ENCODE measurements around the gene PLXNA4. TPM values are rescaled to one million over a fixed set of nuclear protein-coding genes. Genes with fewer than 3 reads are reported as not detected.

PLXNA4 gene
- total RNA-seq, 4 donors from 2014 or later: 0.49 to 7.1 (median 2.0) TPM

GRCh38 chr7:132298790-132299189, 277.5 kb downstream of the PLXNA4 start:
- no peak for DNase-seq
- H3K9me3 ChIP-seq: no peaks in the 10 kb centered on the region
- H3K4me3 ChIP-seq: no peak overlapping the region
- intact Hi-C loops (cut with DNase I): no loop called here
- H3K36me3 ChIP-seq: no peaks in the 10 kb centered on the region
- no peaks in the 10 kb centered on the region for H3K27me3 ChIP-seq
- no peak overlapping the region for H3K27ac ChIP-seq
- TF ChIP-seq POLR2A (IDR thresholded peaks at IDR 0.05): no peak
- TF ChIP-seq CTCF (IDR thresholded peaks at IDR 0.05): no peak
- 48 to 52% methylated on average over 4 of the region's 4 CpGs for WGBS, 2 donors
- H3K4me1 ChIP-seq: peaks cover 0 to 4% (median 0%) of the 10 kb centered on the region in 3 donors

GRCh38 chr7:132296820-132297219, 279.4 kb downstream of the PLXNA4 start:
- no peak for TF ChIP-seq POLR2A (IDR thresholded peaks at IDR 0.05)
- TF ChIP-seq CTCF (IDR thresholded peaks at IDR 0.05): no peak
- WGBS, 2 donors: 80 to 100% methylated on average over 3 to 7 of the region's 8 CpGs
- H3K27ac ChIP-seq: no peak overlapping the region
- no peaks in the 10 kb centered on the region for H3K36me3 ChIP-seq
- H3K4me1 ChIP-seq: peaks cover 0 to 4% (median 0%) of the 10 kb centered on the region in 3 donors
- no peak for DNase-seq
- no peak overlapping the region for H3K4me3 ChIP-seq
- H3K27me3 ChIP-seq: no peaks in the 10 kb centered on the region
- intact Hi-C loops (cut with DNase I): no loop called here
- H3K9me3 ChIP-seq: no peaks in the 10 kb centered on the region

GRCh38 chr7:132295175-132295574, 281.1 kb downstream of the PLXNA4 start:
- H3K36me3 ChIP-seq: no peaks in the 10 kb centered on the region
- intact Hi-C loops (cut with DNase I): no loop called here
- peaks cover 0 to 4% (median 0%) of the 10 kb centered on the region in 3 donors for H3K4me1 ChIP-seq
- no peaks in the 10 kb centered on the region for H3K9me3 ChIP-seq
- H3K27ac ChIP-seq: no peak overlapping the region
- no peak for DNase-seq
- H3K27me3 ChIP-seq: no peaks in the 10 kb centered on the region
- no peak overlapping the region for H3K4me3 ChIP-seq
- 32 to 41% methylated on average over 3 of the region's 3 CpGs for WGBS, 2 donors
- TF ChIP-seq POLR2A (IDR thresholded peaks at IDR 0.05): no peak
- no peak for TF ChIP-seq CTCF (IDR thresholded peaks at IDR 0.05)

GRCh38 chr7:132292803-132293202, 283.5 kb downstream of the PLXNA4 start:
- TF ChIP-seq CTCF (IDR thresholded peaks at IDR 0.05) (no peak), POLR2A (IDR thresholded peaks at IDR 0.05) (no peak)
- Histone ChIP-seq H3K4me1 (no peaks in the 10 kb centered on the region), H3K27me3 (no peaks in the 10 kb centered on the region), H3K36me3 (no peaks in the 10 kb centered on the region), H3K27ac (peak overlapping the region in 1 of 4 donors; percentile 9), H3K9me3 (no peaks in the 10 kb centered on the region), H3K4me3 (no peak overlapping the region)
- no peak for DNase-seq
- intact Hi-C loops (cut with DNase I): no loop called here
- WGBS, 2 donors: 55 to 63% methylated on average over 4 of the region's 4 CpGs

GRCh38 chr7:132291481-132291880, 284.8 kb downstream of the PLXNA4 start:
- Histone ChIP-seq H3K9me3 (no peaks in the 10 kb centered on the region), H3K27ac (no peak overlapping the region), H3K27me3 (no peaks in the 10 kb centered on the region), H3K4me1 (no peaks in the 10 kb centered on the region), H3K4me3 (no peak overlapping the region), H3K36me3 (no peaks in the 10 kb centered on the region)
- TF ChIP-seq POLR2A (IDR thresholded peaks at IDR 0.05): no peak
- TF ChIP-seq CTCF (IDR thresholded peaks at IDR 0.05): no peak
- intact Hi-C loops (cut with DNase I): no loop called here
- DNase-seq: no peak
- 50 to 82% methylated on average over 1 of the region's 1 CpG for WGBS, 2 donors
